Melanocyte of skin (primary cell): ENCODE results near the gene EID2. TPM values are rescaled to one million over a fixed set of nuclear protein-coding genes. Genes with fewer than 3 reads are reported as not detected.

Source experiments
- small RNA-seq, 2 donors: library from RNA; depleted of rRNA; stranded (forward); fragments of <200 nt; gene quantifications; one replicate each; pipeline ENCODE3, GENCODE V24; 2012
- total RNA-seq, 2 donors: library from RNA; depleted of rRNA; stranded (reverse); fragments of >200 nt; gene quantifications; 2 replicates each; pipeline ENCODE4 v1.2.3, GENCODE V29; 2012

The EID2 gene
- 1 to 10 TPM; 5.5 to 9.7 TPM for total RNA-seq

DNA sequence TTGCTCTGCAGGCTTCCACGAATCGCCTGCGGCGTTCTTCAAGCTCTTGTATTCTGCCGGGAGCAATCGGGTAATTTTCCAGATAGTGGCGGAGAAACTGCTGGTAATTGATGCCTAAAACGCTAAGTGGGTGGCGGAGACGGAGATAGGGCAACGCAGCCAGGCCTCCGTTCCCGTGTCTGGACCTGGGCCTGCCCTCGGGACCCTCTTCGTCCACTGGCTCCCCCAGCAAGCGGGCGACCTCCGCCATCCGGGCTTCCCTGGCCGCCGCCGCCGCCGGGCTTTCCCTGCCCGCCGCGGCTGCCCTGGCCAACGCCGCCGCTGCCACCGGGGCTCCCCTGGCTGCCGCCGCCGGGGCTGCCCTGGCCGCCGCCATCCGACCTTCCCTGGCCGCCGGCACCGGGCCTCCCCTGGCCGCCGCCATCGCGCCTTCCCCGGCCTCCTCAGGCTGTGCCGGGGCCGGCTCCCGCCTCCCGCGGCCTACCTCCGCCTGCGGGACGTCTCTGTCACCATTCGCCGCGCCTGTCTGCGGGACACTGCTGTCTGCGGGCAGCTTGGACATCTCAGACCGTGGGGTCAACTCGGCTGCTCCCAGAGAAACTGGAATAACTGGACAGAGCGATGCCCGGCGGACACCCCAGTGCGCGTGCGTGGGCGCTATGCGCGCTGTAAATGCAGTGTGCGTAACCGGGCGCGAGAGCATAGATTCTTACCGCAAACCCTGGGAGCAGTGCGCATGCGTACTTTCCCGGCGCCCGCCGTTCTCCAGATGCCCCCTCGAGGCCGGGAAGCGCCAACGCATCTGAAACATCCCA is at the start of gene EID2:
TSS of gene EID2 (minus strand) at position 644 of the 815 bp plus-strand sequence. CDS start at position 562, 82 bp downstream.

DNA sequence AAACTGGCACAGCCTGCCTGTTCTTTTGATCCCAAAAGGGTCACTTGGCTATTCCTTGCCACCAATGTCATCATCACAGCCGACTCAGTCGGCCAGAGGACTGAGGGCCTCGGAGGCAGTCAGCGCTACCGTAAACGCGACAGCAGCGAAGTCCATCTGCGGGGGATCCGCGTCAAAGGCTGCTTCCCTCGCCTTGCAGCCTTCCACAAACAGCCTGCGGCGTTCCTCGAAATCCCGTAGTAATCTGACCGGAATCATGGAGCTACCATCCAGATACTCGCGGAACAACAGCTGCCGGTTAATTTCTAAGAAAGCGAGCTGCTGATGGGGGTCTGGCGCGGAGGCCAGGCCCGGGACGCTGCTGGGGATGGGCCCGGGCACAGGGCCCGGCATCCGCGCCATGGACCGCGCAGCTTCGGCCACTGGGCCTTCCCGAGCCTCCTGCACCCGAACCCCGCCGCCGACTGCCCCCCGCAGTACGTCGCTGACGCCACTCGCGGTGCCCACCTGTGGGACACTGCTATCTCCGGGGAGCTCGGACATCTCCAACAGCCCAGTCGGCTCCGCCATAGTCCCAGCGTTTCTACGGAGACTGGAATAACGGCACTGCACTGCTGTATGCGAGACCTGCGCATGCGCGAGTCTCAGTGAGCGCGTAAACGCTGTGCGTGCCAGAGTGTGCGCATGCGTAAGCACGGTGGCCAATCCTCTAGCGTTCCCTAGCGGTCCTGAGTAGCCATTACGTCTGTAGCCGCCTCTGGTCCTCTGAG is 7.5 kb downstream of the EID2 start, which contains the start of gene EID2B:
TSS of gene EID2B (minus strand) at position 620 of the 770 bp plus-strand sequence. CDS start at position 570, 50 bp downstream.

GRCh38 chr19:39514840-39515550 is 25.0 kb downstream of the EID2 start, which contains the start of gene SELENOV:
Gene SELENOV, plus strand, starts transcription at chr19:39515139. Its CDS starts 74 bp downstream, at chr19:39515213.

GRCh38 chr19:39498798-39499642 is 40.9 kb downstream of the EID2 start, which contains the start of gene DLL3:
Gene DLL3, plus strand, starts transcription at chr19:39498947. Its CDS starts 28 bp downstream, at chr19:39498975.

Small RNA genes lying within 50 kb of the gene (small RNA-seq; reads per million reads assigned to genes)
- gene RPS29P24, result 0 reads per million in 2 donors

Other genes starting within 250 kb of the EID2 start
- not detected for gene IFNL1, start 243.8 kb downstream of the EID2 start, total RNA-seq
- gene LRFN1, start 219.3 kb downstream of the EID2 start, total RNA-seq, result under 1 TPM; 0.34 to 0.67 TPM
- gene GMFG, start 204.1 kb downstream of the EID2 start, total RNA-seq, result 1 to 10 TPM in 1 of 2 donors, not detected in 1; 1.0 TPM
- 10 to 100 TPM; 53.9 to 58.2 TPM for gene SAMD4B, start 197.7 kb downstream of the EID2 start, total RNA-seq
- gene PAF1, start 149.1 kb downstream of the EID2 start, total RNA-seq, result 10 to 100 TPM; 29.6 to 35.3 TPM
- gene MED29, start 148.8 kb downstream of the EID2 start, total RNA-seq, result 10 to 100 TPM; 21.3 to 30.3 TPM
- 1 to 10 TPM; 3.7 to 3.8 TPM for gene ZFP36, start 133.3 kb downstream of the EID2 start, total RNA-seq
- gene PLEKHG2, start 127.5 kb downstream of the EID2 start, total RNA-seq, result 1 to 10 TPM; 2.8 to 6.0 TPM
- gene RPS16, start 104.2 kb downstream of the EID2 start, total RNA-seq, result 10 to 100 TPM; 19.6 to 51.0 TPM
- gene SUPT5H, start 94.6 kb downstream of the EID2 start, total RNA-seq, result 10 to 100 TPM; 64.9 to 75.0 TPM
- gene TIMM50, start 59.3 kb downstream of the EID2 start, total RNA-seq, result 100 to 1,000 TPM in 1 of 2 donors, 10 to 100 TPM in 1; 66.4 to 115 TPM
- gene DLL3, start 41.2 kb downstream of the EID2 start, total RNA-seq, result 1 to 10 TPM in 1 of 2 donors, under 1 TPM in 1; under 0.01 to 4.3 TPM
- gene SELENOV, start 25.0 kb downstream of the EID2 start, total RNA-seq, result not detected
- gene EID2B, start 7.3 kb downstream of the EID2 start, total RNA-seq, result 10 to 100 TPM in 1 of 2 donors, 1 to 10 TPM in 1; 5.2 to 10.7 TPM
- gene LGALS13, start 62.4 kb upstream of the EID2 start, total RNA-seq, result not detected
- not detected for gene LGALS16, start 115.8 kb upstream of the EID2 start, total RNA-seq
- not detected for gene LGALS14, start 164.3 kb upstream of the EID2 start, total RNA-seq
- gene CLC, start 197.9 kb upstream of the EID2 start, total RNA-seq, result not detected
- gene LEUTX, start 238.7 kb upstream of the EID2 start, total RNA-seq, result not detected